Gastroesophageal sphincter (tissue), 3 donors: ENCODE data around the gene ANO9.

Source experiments
- CTCF ChIP-seq, 4 experiments: fragments of 200-600 bp in 2 of 4; fragments of 450-650 bp in 2 of 4; sonication (generic) in 1 of 4; IDR thresholded peaks; one replicate each; pipeline ENCODE4 v1.5.1; 2017 to 2019; ENCODE audit warnings: antibody characterized with exemption in 4 of 4, mild to moderate bottlenecking in 2 of 4, moderate library complexity in 2 of 4
- EP300 ChIP-seq: sonication (generic); formaldehyde crosslinking; IDR thresholded peaks from one replicate; pipeline ENCODE4 v1.6.1; 2017; ENCODE audit warnings: antibody characterized with exemption, mild to moderate bottlenecking
- POLR2A ChIP-seq, 2 donors: fragments of 450-650 bp; IDR thresholded peaks; one replicate each; pipeline ENCODE4 v1.6.1; 2017; ENCODE audit warnings: antibody characterized with exemption in 2 of 2, mild to moderate bottlenecking in 2 of 2, moderate library complexity in 1 of 2
- POLR2AphosphoS5 ChIP-seq: sonication (generic); formaldehyde crosslinking; IDR thresholded peaks from one replicate; pipeline ENCODE4 v1.6.1; 2017; ENCODE audit warnings: antibody characterized with exemption

- TF ChIP-seq POLR2A (IDR thresholded peaks at IDR 0.05) (no peak), CTCF (IDR thresholded peaks at IDR 0.05) (no peak), POLR2AphosphoS5 (no peak), EP300 (no peak)
These were observed 19.6 kb downstream of the ANO9 start for GRCh38 chr11:422249-422656.
